ENCODE results near the gene HPS3.
A peak's percentile ranks its signal among the peaks of the same experiment; 100 is the strongest.
"Not testable (repeated sequence)": the region's sequence is repeated elsewhere in the genome, so short reads cannot be mapped to it uniquely, and the experiment has no call there.

The HPS3 gene

GRCh38 chr3:149129326-149130205, at the start of gene HPS3:
HPS3 (plus strand) TSS chr3:149129638; CDS start chr3:149129724, 86 bp downstream.
- DNase-seq = peak; percentile 80

GRCh38 chr3:149080011-149080698, 49.3 kb upstream of the HPS3 start:
- no peak for DNase-seq

- no peak for DNase-seq
Observed at GRCh38 chr3:149080699-149081091, 48.7 kb upstream of the HPS3 start.

- DNase-seq = no peak
Observed at GRCh38 chr3:149081772-149082171, 47.7 kb upstream of the HPS3 start.

GRCh38 chr3:149085828-149086231, 43.6 kb upstream of the HPS3 start:
- no peak for DNase-seq

- peak; percentile 93 for DNase-seq
Observed at GRCh38 chr3:149086232-149086988, 43.0 kb upstream of the HPS3 start, which contains the start of gene HLTF. HLTF (minus strand) TSS chr3:149086533; CDS start chr3:149086336, 197 bp downstream.

GRCh38 chr3:149087208-149087607, 42.2 kb upstream of the HPS3 start:
- DNase-seq = no peak

- DNase-seq = no peak
Observed at GRCh38 chr3:149089395-149089794, 40.0 kb upstream of the HPS3 start.

- DNase-seq = no peak
Observed at GRCh38 chr3:149090461-149090860, 39.0 kb upstream of the HPS3 start.

- DNase-seq = no peak
Observed at GRCh38 chr3:149090907-149091306, 38.5 kb upstream of the HPS3 start.

GRCh38 chr3:149091983-149092382, 37.5 kb upstream of the HPS3 start:
- DNase-seq = no peak

GRCh38 chr3:149095487-149095886, 34.0 kb upstream of the HPS3 start:
- no peak for DNase-seq

- not testable (repeated sequence) for DNase-seq
Observed at GRCh38 chr3:149097987-149098386, 31.5 kb upstream of the HPS3 start.

GRCh38 chr3:149101154-149101553, 28.3 kb upstream of the HPS3 start:
- no peak for DNase-seq

- DNase-seq = no peak
Observed at GRCh38 chr3:149101641-149102040, 27.8 kb upstream of the HPS3 start.

- no peak for DNase-seq
Observed at GRCh38 chr3:149104484-149104883, 25.0 kb upstream of the HPS3 start.

- DNase-seq = no peak
Observed at GRCh38 chr3:149114458-149114857, 15.0 kb upstream of the HPS3 start.

- no peak for DNase-seq
Observed at GRCh38 chr3:149115114-149115513, 14.3 kb upstream of the HPS3 start.

GRCh38 chr3:149118724-149119123, 10.7 kb upstream of the HPS3 start:
- no peak for DNase-seq

- no peak for DNase-seq
Observed at GRCh38 chr3:149119466-149119865, 10.0 kb upstream of the HPS3 start.

GRCh38 chr3:149120051-149120972, 9.1 kb upstream of the HPS3 start:
- peak; percentile 7 for DNase-seq

All from stimulated activated CD4-positive, alpha-beta T cell treated with anti-CD3 and anti-CD28 coated beads, Interleukin-4, amount 100 ng/mL, for 24 hours (primary cell).